GM12872 (cell line): ENCODE measurements around the gene CIZ1.

ENCODE experiments used
- CTCF ChIP-seq: IDR thresholded peaks from 3 replicates; pipeline ENCODE4 v1.5.1; 2011; ENCODE audit warnings: low read depth, mild to moderate bottlenecking, low read length, moderate library complexity; ENCODE audit not compliant: insufficient read depth

Gene CIZ1

GRCh38 chr9:128122809-128123175 is 68.6 kb downstream of the CIZ1 start:
- TF ChIP-seq CTCF, result no peak

DNA sequence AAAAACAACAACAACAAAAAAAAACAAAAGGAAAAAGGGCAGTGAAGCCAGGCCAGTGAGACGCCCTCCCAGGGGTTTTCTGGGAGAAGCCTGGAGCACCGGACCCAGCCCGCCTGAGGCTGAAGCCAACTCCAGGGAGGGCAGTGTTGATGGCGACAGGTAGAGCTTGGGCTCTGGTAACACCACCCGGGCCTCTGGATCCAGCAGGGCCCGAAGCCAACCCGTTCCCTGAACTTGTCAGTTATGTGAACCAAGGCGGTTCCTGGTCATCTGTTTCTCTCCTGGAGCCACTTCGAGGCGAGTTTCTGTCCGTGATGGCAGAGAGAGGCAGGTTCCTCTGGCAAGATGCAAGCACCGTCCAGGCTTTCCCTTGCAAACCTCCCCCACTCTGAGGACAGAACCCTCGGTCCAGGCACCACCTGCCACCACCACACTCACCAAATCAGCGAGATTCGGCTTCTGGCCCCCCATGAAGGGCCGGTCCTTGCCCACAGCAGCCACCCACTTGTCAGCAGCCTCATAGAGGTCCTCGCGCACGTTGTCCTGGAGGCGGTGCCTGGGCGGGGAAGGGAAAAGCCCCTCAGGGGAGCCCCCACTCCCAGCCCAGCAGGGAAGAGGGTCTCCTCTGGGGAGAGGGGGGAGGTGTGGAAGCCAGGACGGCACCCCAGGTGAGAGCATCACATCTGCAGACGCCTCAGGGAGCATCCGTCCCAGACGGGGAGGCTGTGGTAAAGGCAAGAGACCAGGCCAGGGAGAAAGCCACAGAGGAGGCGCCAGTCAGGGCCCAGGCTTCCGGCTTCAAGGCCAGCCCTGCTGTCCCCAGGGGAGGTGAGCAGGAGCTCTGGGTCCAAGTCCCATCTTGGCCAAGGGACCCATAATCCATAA is 69.2 kb downstream of the CIZ1 start:
- TF ChIP-seq CTCF, result no peak

DNA sequence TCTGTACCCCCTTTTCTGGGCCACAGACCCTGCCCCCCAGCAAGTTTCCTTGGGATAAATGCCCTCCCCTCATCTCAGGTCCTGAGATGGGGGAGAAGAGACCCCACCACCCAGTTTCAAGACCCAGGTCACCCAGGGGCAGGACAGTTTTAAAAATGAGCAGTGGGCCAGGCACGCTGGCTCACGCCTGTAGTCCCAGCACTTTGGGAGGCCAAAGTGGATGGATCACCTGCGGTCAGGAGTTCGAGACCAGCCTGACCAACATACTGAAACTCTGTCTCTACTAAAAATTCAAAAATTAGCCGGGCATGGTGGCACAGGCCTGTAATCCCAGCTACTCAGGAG is 69.9 kb downstream of the CIZ1 start:
- no peak for TF ChIP-seq CTCF

- no peak for TF ChIP-seq CTCF
Observed at GRCh38 chr9:128120741-128121465, 70.5 kb downstream of the CIZ1 start.

GRCh38 chr9:128120061-128120740 is 71.2 kb downstream of the CIZ1 start:
- TF ChIP-seq CTCF, result no peak

- no peak for TF ChIP-seq CTCF
Observed at GRCh38 chr9:128118971-128119665, 72.3 kb downstream of the CIZ1 start.

DNA sequence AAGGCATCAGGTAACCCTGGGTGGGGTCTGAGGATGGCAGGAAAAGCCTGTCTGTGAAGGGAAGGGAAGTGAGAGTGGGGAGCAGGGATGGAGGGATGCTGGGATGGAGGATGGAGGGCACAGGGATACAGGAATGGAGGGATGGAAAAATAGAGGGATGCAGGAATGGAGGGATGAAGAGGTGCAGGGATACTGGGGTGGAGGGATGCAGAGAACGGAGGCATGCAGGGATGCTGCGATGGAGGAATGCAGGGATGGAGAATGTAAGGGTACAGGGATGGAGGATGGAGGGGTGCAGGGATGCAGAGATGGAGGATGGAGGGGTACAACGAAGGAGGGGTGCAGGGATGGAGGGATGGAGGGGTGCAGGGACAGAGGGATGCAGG is 72.9 kb downstream of the CIZ1 start:
- no peak for TF ChIP-seq CTCF
